Upper lobe of left lung (tissue), 6 donors: ENCODE results near the gene FAM120B. TPM values are rescaled to one million over a fixed set of nuclear protein-coding genes. Genes with fewer than 3 reads are reported as not detected.

Experiments used
- ATAC-seq, 2 donors: fragments of 200-7000 bp; cut with Tn5 transposase; one replicate each; pipeline ENCODE4 v1.9.1; 2022; ENCODE audit warnings: mild to moderate bottlenecking in 2 of 2, moderate library complexity in 2 of 2; ENCODE audit not compliant: low FRiP score in 2 of 2
- DNase-seq, 2 donors: peaks; one replicate each; pipeline ENCODE4 v3.0.0-alpha.2; 2019 to 2020
- H3K27ac ChIP-seq, 4 donors: fragments of 200-600 bp; sonication (generic); one replicate each; pipeline ENCODE4 v1.5.1; 2016 to 2019
- H3K27me3 ChIP-seq, 4 donors: fragments of 200-600 bp; sonication (generic); one replicate each; pipeline ENCODE4 v1.5.1; 2017 to 2019
- H3K36me3 ChIP-seq, 4 donors: fragments of 200-600 bp; sonication (generic); one replicate each; pipeline ENCODE4 v1.5.1; 2016 to 2019
- H3K4me1 ChIP-seq, 4 donors: fragments of 200-600 bp; sonication (generic); one replicate each; pipeline ENCODE4 v1.5.1; 2018 to 2019
- H3K4me3 ChIP-seq, 4 donors: fragments of 200-600 bp; sonication (generic); one replicate each; pipeline ENCODE4 v1.5.1; 2017 to 2019; ENCODE audit warnings: mild to moderate bottlenecking in 2 of 4, moderate library complexity in 1 of 4
- H3K9me3 ChIP-seq, 4 donors: fragments of 200-600 bp; sonication (generic); one replicate each; pipeline ENCODE4 v1.5.1; 2018 to 2019
- CTCF ChIP-seq, 6 experiments: fragments of 450-650 bp in 4 of 6; fragments of 200-600 bp in 2 of 6; sonication (generic) in 2 of 6; IDR thresholded peaks; one replicate each; pipeline ENCODE4 v1.5.1; 2016 to 2019; ENCODE audit warnings: antibody characterized with exemption in 6 of 6
- EP300 ChIP-seq, 4 donors: sonication (generic); formaldehyde crosslinking; IDR thresholded peaks; one replicate each; pipeline ENCODE4 v1.5.1; 2017; ENCODE audit warnings: antibody characterized with exemption in 4 of 4, control low read depth in 2 of 4
- POLR2A ChIP-seq, 4 donors: fragments of 450-650 bp; IDR thresholded peaks; one replicate each; pipeline ENCODE4 v1.5.1; 2016 to 2017; ENCODE audit warnings: antibody characterized with exemption in 4 of 4, mild to moderate bottlenecking in 2 of 4
- POLR2AphosphoS5 ChIP-seq, 2 donors: sonication (generic); formaldehyde crosslinking; IDR thresholded peaks; one replicate each; pipeline ENCODE4 v1.5.1; 2017; ENCODE audit warnings: antibody characterized with exemption in 2 of 2
- WGBS, 2 donors: methylation state at CpG; one replicate each; pipeline ENCODE4 v1.1.5; 2017 to 2018; 5-methylcytosine and 5-hydroxymethylcytosine counted together
- total RNA-seq, 6 donors: library from RNA; depleted of rRNA in 4 of 6; stranded (reverse); fragments of >200 nt in 4 of 6; gene quantifications; one replicate each; pipeline versions ENCODE4 v1.1.0 to v1.2.1, GENCODE V29; 2016 to 2021
- donor health status: DM: no; HTN: no; CAD: no; lungs with moderate emphysema.
- donor health status: DM: no; HTN: yes; CAD: no; lungs with severe emphysema.

FAM120B gene
- total RNA-seq, result 10 to 100 TPM; 20.1 to 51.3 (median 28.3) TPM

GRCh38 chr6:170306324-170307079, at the start of gene FAM120B:
Gene FAM120B, plus strand, starts transcription at chr6:170306758. Its CDS starts 10,633 bp downstream, at chr6:170317391.
- peak; percentile 97 to 99 for ATAC-seq
- WGBS, 2 donors, result 1% methylated on average over 26 of the region's 97 CpGs; no CpG with 5 or more reads in 1 of the 2 donors
- H3K27ac ChIP-seq, result peak within 1 kb of the TSS; percentile 92 to 98 (median 96)

GRCh38 chr6:170257376-170257775, 49.2 kb upstream of the FAM120B start:
- no peak for TF ChIP-seq POLR2A (IDR thresholded peaks at IDR 0.05)
- no peak for TF ChIP-seq EP300 (IDR thresholded peaks at IDR 0.05)
- H3K4me1 ChIP-seq, result no peaks in the 10 kb centered on the region
- no peaks in the 10 kb centered on the region for H3K36me3 ChIP-seq
- 81 to 84% methylated on average over 4 of the region's 4 CpGs for WGBS, 2 donors
- H3K27ac ChIP-seq, result no peak overlapping the region
- no peaks in the 10 kb centered on the region for H3K9me3 ChIP-seq
- ATAC-seq (no peak), DNase-seq (no peak)
- H3K4me3 ChIP-seq, result no peak overlapping the region
- no peaks in the 10 kb centered on the region for H3K27me3 ChIP-seq

More at GRCh38 chr6:170306324-170307079, at the start of gene FAM120B:
- H3K27me3 ChIP-seq, result no peaks in the 10 kb centered on the region
- DNase-seq, result peak; percentile 97 to 98
- no peaks in the 10 kb centered on the region for H3K9me3 ChIP-seq
- TF ChIP-seq POLR2AphosphoS5 (IDR thresholded peaks at IDR 0.05) (peak; percentile 98 to 99), CTCF (IDR thresholded peaks at IDR 0.05) (peak in 1 of 6 experiments; percentile 24), POLR2A (IDR thresholded peaks at IDR 0.05) (peak in 3 of 4 donors; percentile 92 to 97 (median 96)), EP300 (IDR thresholded peaks at IDR 0.05) (peak in 2 of 4 donors; percentile 39 to 82)
- no peaks in the 10 kb centered on the region for H3K36me3 ChIP-seq
- H3K4me3 ChIP-seq, result peak within 1 kb of the TSS; percentile 73 to 98 (median 83)
- H3K4me1 ChIP-seq, result peaks cover 21 to 44% (median 28%) of the 10 kb centered on the region in 4 donors

- no peak overlapping the region for H3K27ac ChIP-seq
- H3K36me3 ChIP-seq, result no peaks in the 10 kb centered on the region
- WGBS, 2 donors, result 81 to 88% methylated on average over 6 of the region's 6 CpGs
- ATAC-seq, result no peak
- TF ChIP-seq EP300 (IDR thresholded peaks at IDR 0.05), result no peak
- no peak for TF ChIP-seq POLR2A (IDR thresholded peaks at IDR 0.05)
- no peak for TF ChIP-seq POLR2AphosphoS5 (IDR thresholded peaks at IDR 0.05)
- no peak for TF ChIP-seq CTCF (IDR thresholded peaks at IDR 0.05)
- no peaks in the 10 kb centered on the region for H3K4me1 ChIP-seq
- no peak for DNase-seq
- H3K27me3 ChIP-seq, result no peaks in the 10 kb centered on the region
- H3K4me3 ChIP-seq, result no peak overlapping the region
- H3K9me3 ChIP-seq, result no peaks in the 10 kb centered on the region
Observed at GRCh38 chr6:170258407-170258806, 48.2 kb upstream of the FAM120B start.

GRCh38 chr6:170259278-170259677, 47.3 kb upstream of the FAM120B start:
- Histone ChIP-seq H3K9me3 (no peaks in the 10 kb centered on the region), H3K36me3 (no peaks in the 10 kb centered on the region), H3K27ac (no peak overlapping the region), H3K27me3 (no peaks in the 10 kb centered on the region), H3K4me3 (no peak overlapping the region), H3K4me1 (no peaks in the 10 kb centered on the region)
- 77 to 83% methylated on average over 5 of the region's 5 CpGs for WGBS, 2 donors
- TF ChIP-seq POLR2AphosphoS5 (IDR thresholded peaks at IDR 0.05) (no peak), CTCF (IDR thresholded peaks at IDR 0.05) (no peak), POLR2A (IDR thresholded peaks at IDR 0.05) (no peak), EP300 (IDR thresholded peaks at IDR 0.05) (no peak)
- ATAC-seq, result no peak
- DNase-seq, result peak in 1 of 2 donors; percentile 10

GRCh38 chr6:170260686-170261085, 45.9 kb upstream of the FAM120B start:
- TF ChIP-seq CTCF (IDR thresholded peaks at IDR 0.05), result no peak
- WGBS, 2 donors, result 84 to 87% methylated on average over 7 of the region's 7 CpGs

More at GRCh38 chr6:170260686-170261085, 45.9 kb upstream of the FAM120B start:
- peaks cover 0 to 6% (median 5%) of the 10 kb centered on the region in 4 donors for H3K4me1 ChIP-seq
- DNase-seq (no peak), ATAC-seq (no peak)
- no peak overlapping the region for H3K4me3 ChIP-seq
- no peaks in the 10 kb centered on the region for H3K36me3 ChIP-seq
- no peaks in the 10 kb centered on the region for H3K27me3 ChIP-seq
- H3K9me3 ChIP-seq, result no peaks in the 10 kb centered on the region
- H3K27ac ChIP-seq, result no peak overlapping the region
